Measurements from ENCODE around the gene POLE. TPM values are rescaled to one million over a fixed set of nuclear protein-coding genes. Genes with fewer than 3 reads are reported as not detected.

Gene POLE
- total and polyA plus RNA-seq, 2 experiments from 2014 or later, result 6.0 to 16.2 TPM

DNA sequence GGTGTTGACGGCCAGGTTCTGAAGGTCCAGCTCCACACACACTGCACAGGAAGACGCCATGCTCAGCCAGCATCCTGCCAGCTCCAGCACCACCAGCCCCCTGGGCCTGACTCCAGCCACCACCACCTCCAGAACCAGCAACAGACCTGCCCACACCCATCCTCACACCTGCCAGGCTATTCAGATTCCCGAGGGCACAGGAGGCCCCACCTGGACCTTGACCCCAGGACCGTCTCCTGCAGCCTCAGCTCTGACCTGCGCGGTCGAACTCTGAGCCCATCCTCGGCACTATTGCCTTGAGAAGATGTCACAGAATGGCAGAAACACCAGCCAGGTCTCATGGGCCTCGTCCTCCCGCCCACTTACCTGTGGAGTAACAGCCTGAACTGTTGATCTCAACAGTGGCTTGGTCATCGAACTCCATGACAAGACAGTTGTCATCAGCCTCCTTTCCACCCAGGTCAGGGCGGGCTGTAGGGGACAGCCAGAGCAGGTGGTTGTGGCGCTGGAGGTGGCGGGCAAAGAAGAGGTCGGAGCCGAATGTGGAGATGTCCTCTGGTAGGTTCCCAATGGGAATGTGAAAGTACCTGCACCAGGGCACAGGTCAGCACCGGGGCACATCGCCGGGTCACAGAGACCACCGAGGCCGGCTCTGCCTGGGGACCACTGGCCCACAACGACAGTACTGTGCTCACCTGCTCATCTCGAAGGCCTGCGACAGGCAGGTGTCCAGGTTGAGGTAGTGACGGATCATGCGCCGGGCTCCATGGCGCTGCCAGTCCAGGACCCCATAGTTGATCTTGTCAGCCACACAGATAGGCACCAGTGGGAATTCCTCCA lies 45.1 kb downstream of the POLE start:
- DNase-seq, result no peak
- no peaks in the 10 kb centered on the region for H3K36me3 ChIP-seq (ENCODE audit: low read depth)
- H3K9me2 ChIP-seq (ENCODE audit: insufficient read depth), result no peaks in the 10 kb centered on the region
- H3K4me2 ChIP-seq (ENCODE audit: unreplicated experiment), result no peak overlapping the region
- no peak overlapping the region for H3K9ac ChIP-seq
- no peaks in the 10 kb centered on the region for H3K79me2 ChIP-seq (ENCODE audit: insufficient read depth)
- no peaks in the 10 kb centered on the region for H3K9me3 ChIP-seq (ENCODE audit: low read depth)
- no peak overlapping the region for H3K27ac ChIP-seq
- H3K27me3 ChIP-seq (replicated peaks; ENCODE audit: insufficient read depth), result no peaks in the 10 kb centered on the region
- H2AFZ ChIP-seq, result no peak overlapping the region
- 96 to 97% methylated on average over 28 of the region's 28 CpGs for WGBS, 2 experiments (ENCODE audit: low coverage in 1 of 2, low lambda C conversion rate in 2 of 2, missing lambda C conversion rate in 2 of 2)
- H3K4me3 ChIP-seq, result no peak overlapping the region
- H3F3A ChIP-seq (ENCODE audit: insufficient read depth), result no peaks in the 10 kb centered on the region
- no peaks in the 10 kb centered on the region for H4K20me1 ChIP-seq (ENCODE audit: insufficient read depth)
- in situ Hi-C loops (cut with MboI), result no loop called here
- no peak for TF ChIP-seq EZH2 (IDR thresholded peaks at IDR 0.05; ENCODE audit: insufficient read depth, poor library complexity, severe bottlenecking)
- TF ChIP-seq EZH2phosphoT487 (IDR thresholded peaks at IDR 0.05; ENCODE audit: insufficient read depth, low read depth), result no peak
- no peaks in the 10 kb centered on the region for H3K4me1 ChIP-seq (ENCODE audit: insufficient read depth)

DNA sequence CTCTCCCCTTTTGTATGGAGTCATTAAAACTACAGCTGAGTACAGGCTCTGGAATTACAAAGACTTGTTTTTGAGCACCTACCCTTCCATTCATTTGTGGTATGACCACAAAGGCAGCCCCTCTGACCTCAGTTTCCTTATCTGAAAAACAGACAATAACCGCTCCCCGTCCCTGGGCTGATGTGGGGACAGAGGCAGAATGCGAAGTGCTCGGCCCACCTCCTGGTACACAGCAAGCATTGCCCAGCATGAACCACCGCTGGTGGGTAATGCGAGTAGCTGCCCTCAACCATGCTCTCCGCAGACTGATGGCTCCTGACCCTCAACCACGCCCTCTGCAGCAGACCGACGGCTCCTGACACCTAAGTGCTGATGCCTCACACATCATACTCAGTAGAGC lies 46.2 kb downstream of the POLE start:
- H3K27me3 ChIP-seq (replicated peaks; ENCODE audit: insufficient read depth), result no peaks in the 10 kb centered on the region
- no peak overlapping the region for H3K4me3 ChIP-seq
- no peak overlapping the region for H2AFZ ChIP-seq
- no peaks in the 10 kb centered on the region for H3K79me2 ChIP-seq (ENCODE audit: insufficient read depth)
- no peak overlapping the region for H3K9ac ChIP-seq
- TF ChIP-seq EZH2phosphoT487 (IDR thresholded peaks at IDR 0.05; ENCODE audit: insufficient read depth, low read depth) (no peak), EZH2 (IDR thresholded peaks at IDR 0.05; ENCODE audit: insufficient read depth, poor library complexity, severe bottlenecking) (no peak)
- H4K20me1 ChIP-seq (ENCODE audit: insufficient read depth), result no peaks in the 10 kb centered on the region
- no peak overlapping the region for H3K27ac ChIP-seq
- H3F3A ChIP-seq (ENCODE audit: insufficient read depth), result no peaks in the 10 kb centered on the region
- no peak for DNase-seq
- no peak overlapping the region for H3K4me2 ChIP-seq (ENCODE audit: unreplicated experiment)
- in situ Hi-C loops (cut with MboI), result no loop called here
- no peaks in the 10 kb centered on the region for H3K4me1 ChIP-seq (ENCODE audit: insufficient read depth)
- WGBS, 2 experiments (ENCODE audit: low coverage in 1 of 2, low lambda C conversion rate in 2 of 2, missing lambda C conversion rate in 2 of 2), result 96 to 98% methylated on average over 10 of the region's 10 CpGs
- no peaks in the 10 kb centered on the region for H3K9me3 ChIP-seq (ENCODE audit: low read depth)
- no peaks in the 10 kb centered on the region for H3K36me3 ChIP-seq (ENCODE audit: low read depth)
- no peaks in the 10 kb centered on the region for H3K9me2 ChIP-seq (ENCODE audit: insufficient read depth)

DNA sequence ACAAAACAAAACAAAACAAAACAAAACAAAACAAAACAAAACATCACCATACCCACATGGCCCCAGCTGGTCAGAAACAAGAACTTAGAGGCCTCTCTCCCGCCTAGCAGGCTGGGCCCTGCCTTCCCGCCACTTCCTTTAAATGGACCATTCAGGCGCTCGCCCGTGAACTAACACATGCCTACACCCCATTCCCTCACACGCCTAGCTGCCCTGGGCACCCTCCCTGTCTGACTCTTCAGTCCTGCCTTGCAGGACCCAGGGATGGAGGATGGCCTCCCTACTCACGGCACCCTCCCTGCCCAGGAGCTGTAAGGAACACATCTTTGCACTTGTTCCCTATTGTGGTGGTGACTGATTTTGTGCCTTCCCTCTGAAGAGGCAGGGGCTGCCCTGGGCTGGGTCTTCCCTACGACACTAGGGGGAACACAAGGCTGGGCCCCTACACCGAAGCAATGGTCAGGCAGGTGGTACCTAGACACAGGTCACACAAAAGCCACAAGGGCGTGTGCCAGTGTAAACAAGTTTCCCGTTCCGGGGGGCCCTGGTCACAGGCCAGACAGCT lies 47.1 kb downstream of the POLE start:
- WGBS, 2 experiments (ENCODE audit: low coverage in 1 of 2, low lambda C conversion rate in 2 of 2, missing lambda C conversion rate in 2 of 2), result 89 to 93% methylated on average over 12 of the region's 12 CpGs
- Histone ChIP-seq H3K4me2 (ENCODE audit: unreplicated experiment) (no peak overlapping the region), H3K9me2 (ENCODE audit: insufficient read depth) (no peaks in the 10 kb centered on the region), H3K4me1 (ENCODE audit: insufficient read depth) (no peaks in the 10 kb centered on the region), H4K20me1 (ENCODE audit: insufficient read depth) (no peaks in the 10 kb centered on the region), H3K79me2 (ENCODE audit: insufficient read depth) (no peaks in the 10 kb centered on the region), H3K9me3 (ENCODE audit: low read depth) (no peaks in the 10 kb centered on the region), H3K9ac (no peak overlapping the region), H2AFZ (no peak overlapping the region), H3K4me3 (no peak overlapping the region), H3F3A (ENCODE audit: insufficient read depth) (no peaks in the 10 kb centered on the region), H3K27me3 (replicated peaks; ENCODE audit: insufficient read depth) (no peaks in the 10 kb centered on the region), H3K27ac (no peak overlapping the region), H3K36me3 (ENCODE audit: low read depth) (no peaks in the 10 kb centered on the region)
- TF ChIP-seq EZH2phosphoT487 (IDR thresholded peaks at IDR 0.05; ENCODE audit: insufficient read depth, low read depth) (no peak), EZH2 (IDR thresholded peaks at IDR 0.05; ENCODE audit: insufficient read depth, poor library complexity, severe bottlenecking) (no peak)
- DNase-seq, result no peak
- in situ Hi-C loops (cut with MboI), result no loop called here

DNA sequence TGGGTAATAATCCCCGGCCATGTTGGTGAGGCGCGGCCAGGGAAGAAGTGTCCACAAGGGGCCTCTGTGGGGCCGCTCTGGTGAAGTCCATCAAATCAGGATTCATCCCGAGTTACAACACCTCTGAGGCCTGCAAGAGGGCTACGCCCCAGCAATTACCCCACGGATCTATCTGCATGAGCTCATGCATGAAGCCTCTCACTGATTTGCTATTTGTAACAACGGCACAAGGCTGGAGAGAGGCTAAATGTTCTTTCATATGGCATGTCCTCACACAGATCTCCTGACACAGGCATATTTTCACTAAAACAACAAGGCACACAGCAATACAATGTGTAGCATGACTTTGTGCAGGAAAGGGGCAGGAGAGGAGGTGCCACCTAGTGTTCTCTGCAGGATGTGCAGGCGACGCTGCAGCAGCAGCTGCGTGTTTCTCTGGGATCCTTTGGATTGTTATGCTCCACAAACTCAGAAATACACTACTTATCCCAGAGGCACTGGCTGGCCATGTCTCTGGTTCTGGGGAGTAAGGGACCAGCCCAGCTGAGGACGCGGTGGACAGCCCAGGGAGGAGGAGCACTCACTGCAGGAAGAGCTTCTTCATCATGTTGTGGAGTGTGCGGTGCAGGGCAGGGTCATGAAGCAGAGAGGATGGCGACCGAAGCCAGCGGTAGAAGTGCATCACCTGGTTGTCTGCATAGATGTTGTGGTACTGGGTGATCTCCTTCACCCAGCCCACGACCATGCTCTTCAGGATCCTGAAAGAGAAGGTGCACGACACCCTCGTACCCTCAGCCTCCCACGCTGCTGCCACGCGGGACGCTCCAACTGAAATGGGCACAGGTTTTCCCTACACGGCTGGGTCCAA lies 48.4 kb downstream of the POLE start:
- Histone ChIP-seq H3K9ac (no peak overlapping the region), H3K9me2 (ENCODE audit: insufficient read depth) (no peaks in the 10 kb centered on the region), H3K36me3 (ENCODE audit: low read depth) (no peaks in the 10 kb centered on the region), H3K4me2 (ENCODE audit: unreplicated experiment) (no peak overlapping the region), H2AFZ (no peak overlapping the region), H3K79me2 (ENCODE audit: insufficient read depth) (no peaks in the 10 kb centered on the region), H3F3A (ENCODE audit: insufficient read depth) (no peaks in the 10 kb centered on the region), H3K27ac (no peak overlapping the region), H3K4me1 (ENCODE audit: insufficient read depth) (no peaks in the 10 kb centered on the region), H3K9me3 (ENCODE audit: low read depth) (no peaks in the 10 kb centered on the region), H3K4me3 (no peak overlapping the region), H3K27me3 (replicated peaks; ENCODE audit: insufficient read depth) (no peaks in the 10 kb centered on the region), H4K20me1 (ENCODE audit: insufficient read depth) (no peaks in the 10 kb centered on the region)
- in situ Hi-C loops (cut with MboI), result no loop called here
- DNase-seq, result peak; percentile 77
- TF ChIP-seq EZH2 (IDR thresholded peaks at IDR 0.05; ENCODE audit: insufficient read depth, poor library complexity, severe bottlenecking) (no peak), EZH2phosphoT487 (IDR thresholded peaks at IDR 0.05; ENCODE audit: insufficient read depth, low read depth) (no peak)
- whole genome bisulfite sequencing, 2 experiments (ENCODE audit: low coverage in 1 of 2, low lambda C conversion rate in 2 of 2, missing lambda C conversion rate in 2 of 2), result 77 to 81% methylated on average over 25 of the region's 25 CpGs
